Panc1 (cell line): ENCODE results near the gene TJAP1. TPM values are rescaled to one million over a fixed set of nuclear protein-coding genes. Genes with fewer than 3 reads are reported as not detected.

ENCODE experiments used
- ATAC-seq: fragments of 200-7000 bp; cut with Tn5 transposase; 2 replicates; pipeline ENCODE4 v1.9.1; 2020; ENCODE audit warnings: mild to moderate bottlenecking, moderate library complexity
- BruUV-seq: library from RNA; stranded (reverse); fragments of 400-500 nt; replicated peaks from 2 replicates; lab custom pipeline; 2021; lab: Mats Ljungman, UMichigan
- CTCF ChIA-PET: fragments of 300-600 bp; sonication (Branson Sonifier 250); formaldehyde crosslinking; loops from one replicate; lab custom pipeline; 2022; ENCODE audit warnings: antibody characterized with exemption; lab: Charles Lee
- POLR2A ChIA-PET: fragments of 300-600 bp; sonication (Branson Sonifier 250); formaldehyde crosslinking; loops from one replicate; lab custom pipeline; 2022; ENCODE audit warnings: antibody characterized with exemption; lab: Charles Lee
- DNase-seq: peaks from one replicate; pipeline ENCODE4 v3.0.0-alpha.2; 2010; ENCODE audit warnings: low read depth, low spot score
- H3K27ac ChIP-seq: 2 replicates; pipeline ENCODE4 v1.5.1; 2011; ENCODE audit warnings: mild to moderate bottlenecking, low read length, inconsistent platforms
- H3K27me3 ChIP-seq: fragments of 200-500 bp; sonication (Bioruptor generic); 2 replicates; pipeline ENCODE4 v1.6.0; 2014; ENCODE audit warnings: low read length, inconsistent platforms; ENCODE audit not compliant: control insufficient read depth, insufficient read depth
- H3K36me3 ChIP-seq: fragments of 200-500 bp; sonication (Bioruptor generic); 2 replicates; pipeline ENCODE4 v1.5.1; 2014; ENCODE audit warnings: inconsistent platforms, mild to moderate bottlenecking, low read length, moderate library complexity; ENCODE audit not compliant: control insufficient read depth, insufficient read depth
- H3K4me1 ChIP-seq: 2 replicates; pipeline ENCODE4 v1.5.1; 2011; ENCODE audit warnings: inconsistent platforms, mild to moderate bottlenecking, low read length, moderate library complexity; ENCODE audit not compliant: control insufficient read depth, insufficient read depth
- H3K4me3 ChIP-seq, 2 experiments: 2 replicates each; pipeline ENCODE4 v1.5.1; 2011 to 2012; ENCODE audit warnings: low read depth in 2 of 2, low read length in 2 of 2, mild to moderate bottlenecking in 2 of 2, inconsistent platforms in 1 of 2, moderate library complexity in 1 of 2
- H3K9me3 ChIP-seq: fragments of 200-500 bp; sonication (Bioruptor generic); 2 replicates; pipeline ENCODE4 v1.5.1; 2014; ENCODE audit warnings: low read depth, mild to moderate bottlenecking, inconsistent platforms, low read length, moderate library complexity; ENCODE audit not compliant: control insufficient read depth, insufficient read depth
- CTCF ChIP-seq: fragments of 450-650 bp; IDR thresholded peaks from 2 replicates; pipeline ENCODE4 v1.5.1; 2017; ENCODE audit warnings: mild to moderate bottlenecking
- POLR2AphosphoS5 ChIP-seq: IDR thresholded peaks from 2 replicates; pipeline ENCODE4 v1.6.1; 2012; ENCODE audit warnings: mild to moderate bottlenecking, low read depth, low read length, moderate library complexity
- REST ChIP-seq, 2 experiments: IDR thresholded peaks; 2 replicates each; pipeline ENCODE4 v1.6.1; 2011 to 2012; ENCODE audit warnings: low read depth in 2 of 2, control low read depth in 1 of 2, low read length in 1 of 2, mild to moderate bottlenecking in 1 of 2, moderate library complexity in 1 of 2; ENCODE audit not compliant: insufficient read depth in 1 of 2
- SIN3A ChIP-seq: IDR thresholded peaks from 2 replicates; pipeline ENCODE4 v1.6.1; 2012; ENCODE audit warnings: low read depth, mild to moderate bottlenecking, low read length, moderate library complexity, borderline replicate concordance; ENCODE audit not compliant: insufficient read depth
- TCF7L2 ChIP-seq: IDR thresholded peaks from 2 replicates; pipeline ENCODE4 v1.6.1; 2011; ENCODE audit warnings: mild to moderate bottlenecking, low read depth, low read length, inconsistent platforms
- in situ Hi-C: cut with HindIII; loops from 2 replicates; pipeline ENCODE4 v1.10.0; 2016; ENCODE audit warnings: low sequenced_read_pairs, low pct_unique_long_range_greater_than_20kb
- intact Hi-C: fragments of 100-400 bp; cut with micrococcal nuclease; formaldehyde crosslinking; loops from one replicate; pipeline ENCODE4 v1.10.0; 2022; ENCODE audit not compliant: unreplicated experiment
- total RNA-seq: library from RNA; stranded (reverse); gene quantifications from one replicate; pipeline ENCODE4 v1.2.1, GENCODE V29; 2021; ENCODE audit not compliant: unreplicated experiment

The TJAP1 gene
- total RNA-seq, 1 experiment from 2014 or later: 42.7 TPM

GRCh38 chr6:43468748-43469681, 8.4 kb upstream of the TJAP1 start:
- Histone ChIP-seq H3K27ac (no peak overlapping the region), H3K9me3 (no peaks in the 10 kb centered on the region), H3K36me3 (no peaks in the 10 kb centered on the region), H3K4me1 (no peaks in the 10 kb centered on the region), H3K4me3 (no peak overlapping the region), H3K27me3 (no peaks in the 10 kb centered on the region)
- intact Hi-C loops (no loop called here), in situ Hi-C loops (no loop called here)
- TF ChIP-seq REST (IDR thresholded peaks at IDR 0.05; ENCODE audit: insufficient read depth in 1 of 2, low read depth in 2 of 2, low read length in 1 of 2) (no peak), POLR2AphosphoS5 (no peak), SIN3A (no peak), TCF7L2 (no peak), CTCF (no peak)
- BruUV-seq: no TSS peak
- CTCF ChIA-PET: no interaction called here
- DNase-seq: no peak
- no peak for ATAC-seq
- POLR2A ChIA-PET: no interaction called here

GRCh38 chr6:43469947-43470346, 7.4 kb upstream of the TJAP1 start:
- Histone ChIP-seq H3K4me1 (no peaks in the 10 kb centered on the region), H3K27me3 (no peaks in the 10 kb centered on the region), H3K36me3 (no peaks in the 10 kb centered on the region), H3K9me3 (no peaks in the 10 kb centered on the region), H3K27ac (no peak overlapping the region), H3K4me3 (no peak overlapping the region)
- DNase-seq: no peak
- ChIA-PET POLR2A (no interaction called here), CTCF (interaction anchor here (0.6 kb wide), 1 partner anchor 35 kb away, joined by 5 read pairs; no protein-coding TSS in a partner anchor)
- intact Hi-C loops: no loop called here
- in situ Hi-C loops: no loop called here
- ATAC-seq: no peak
- BruUV-seq: no TSS peak
- no peak for TF ChIP-seq TCF7L2

GRCh38 chr6:43471399-43471798, 6.0 kb upstream of the TJAP1 start:
- H3K27me3 ChIP-seq: no peaks in the 10 kb centered on the region
- no peaks in the 10 kb centered on the region for H3K9me3 ChIP-seq
- no TSS peak for BruUV-seq
- DNase-seq (no peak), ATAC-seq (no peak)
- H3K4me3 ChIP-seq: no peak overlapping the region
- H3K27ac ChIP-seq: no peak overlapping the region
- no peaks in the 10 kb centered on the region for H3K4me1 ChIP-seq
- in situ Hi-C loops (no loop called here), intact Hi-C loops (no loop called here)
- no peak for TF ChIP-seq SIN3A
- TF ChIP-seq CTCF: no peak
- TF ChIP-seq TCF7L2: no peak
- no peak for TF ChIP-seq POLR2AphosphoS5
- TF ChIP-seq REST (IDR thresholded peaks at IDR 0.05; ENCODE audit: insufficient read depth in 1 of 2, low read depth in 2 of 2, low read length in 1 of 2): no peak
- no peaks in the 10 kb centered on the region for H3K36me3 ChIP-seq
- ChIA-PET CTCF (no interaction called here), POLR2A (interaction anchor here (0.7 kb wide), 1 partner anchor 510 kb away, joined by 16 read pairs; no protein-coding TSS in a partner anchor)
